DMS114 treated with DMSO at 0.1 percent for 48 hours (cell line): ENCODE measurements around the gene CYSLTR2.

Experiments
- DNase-seq: peaks from one replicate; lab custom pipeline; 2025; ENCODE audit not compliant: unreplicated experiment; lab: John Stamatoyannopoulos, UW

The CYSLTR2 gene, protein sequence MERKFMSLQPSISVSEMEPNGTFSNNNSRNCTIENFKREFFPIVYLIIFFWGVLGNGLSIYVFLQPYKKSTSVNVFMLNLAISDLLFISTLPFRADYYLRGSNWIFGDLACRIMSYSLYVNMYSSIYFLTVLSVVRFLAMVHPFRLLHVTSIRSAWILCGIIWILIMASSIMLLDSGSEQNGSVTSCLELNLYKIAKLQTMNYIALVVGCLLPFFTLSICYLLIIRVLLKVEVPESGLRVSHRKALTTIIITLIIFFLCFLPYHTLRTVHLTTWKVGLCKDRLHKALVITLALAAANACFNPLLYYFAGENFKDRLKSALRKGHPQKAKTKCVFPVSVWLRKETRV

DNA sequence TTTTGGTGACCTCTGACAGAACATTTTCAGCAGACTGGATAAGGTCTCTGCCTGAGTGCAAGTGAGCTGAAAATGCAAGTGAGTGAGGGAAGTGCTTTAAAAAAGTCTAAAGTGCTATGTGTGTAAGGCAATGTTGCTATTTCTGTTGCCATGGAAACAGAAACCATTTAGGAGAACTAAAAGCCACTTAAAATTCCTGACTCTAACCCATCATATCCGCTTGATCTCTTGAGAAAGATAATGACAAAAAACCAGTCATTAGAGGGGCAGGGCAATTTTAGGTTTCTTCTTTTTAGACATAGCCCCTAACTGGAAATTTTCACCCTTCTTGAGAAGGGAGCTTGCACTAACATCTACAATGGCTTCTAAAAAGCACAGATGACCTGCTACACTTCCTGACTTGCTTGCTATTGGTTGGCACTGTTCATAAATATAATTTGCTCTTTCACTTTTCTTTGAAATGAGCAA lies at the start of gene CYSLTR2:
CYSLTR2 (plus strand) TSS at position 458 of the 468 bp plus-strand sequence. CDS start 52,889 bp downstream, outside the sequence.
- peak; percentile 8 for DNase-seq

DNA sequence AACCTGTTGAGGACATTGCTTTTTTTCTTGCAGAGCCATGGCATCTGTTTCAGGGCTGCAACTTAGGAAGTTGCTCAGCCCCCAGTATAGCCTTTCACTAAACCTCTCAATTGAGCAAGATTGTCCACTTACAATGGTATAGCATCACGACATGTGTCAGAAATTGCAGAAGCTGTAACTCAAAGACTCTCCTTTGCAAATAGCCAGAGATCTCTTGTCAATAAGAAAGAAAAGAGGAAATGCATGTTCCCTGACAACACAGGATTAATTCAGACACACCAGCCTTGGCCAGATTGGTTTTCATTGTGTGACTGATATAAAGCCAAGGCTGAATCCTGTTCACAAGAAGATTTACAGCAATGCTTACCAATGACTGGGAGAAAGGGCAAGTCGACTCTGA lies 38.7 kb upstream of the CYSLTR2 start:
- DNase-seq, result no peak

DNA sequence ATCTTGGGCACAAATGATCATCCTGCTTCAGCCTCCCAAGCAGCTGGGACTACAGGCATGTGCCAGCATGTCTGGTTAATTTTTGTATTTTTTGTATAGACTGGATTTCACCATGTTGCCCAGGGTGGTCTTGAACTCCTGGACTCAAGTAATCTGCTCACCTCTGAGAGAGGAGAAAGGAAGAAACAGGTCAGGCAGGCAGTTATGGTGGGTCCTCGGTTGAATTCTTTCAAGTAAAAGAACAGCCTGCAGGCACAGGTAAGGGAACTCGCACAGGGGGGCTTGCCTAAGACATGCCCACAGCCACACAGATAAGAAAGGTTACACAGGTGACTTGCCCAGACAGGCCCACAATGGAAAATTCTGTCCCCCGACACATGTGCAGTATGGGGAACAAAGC lies 34.8 kb upstream of the CYSLTR2 start:
- no peak for DNase-seq

DNA sequence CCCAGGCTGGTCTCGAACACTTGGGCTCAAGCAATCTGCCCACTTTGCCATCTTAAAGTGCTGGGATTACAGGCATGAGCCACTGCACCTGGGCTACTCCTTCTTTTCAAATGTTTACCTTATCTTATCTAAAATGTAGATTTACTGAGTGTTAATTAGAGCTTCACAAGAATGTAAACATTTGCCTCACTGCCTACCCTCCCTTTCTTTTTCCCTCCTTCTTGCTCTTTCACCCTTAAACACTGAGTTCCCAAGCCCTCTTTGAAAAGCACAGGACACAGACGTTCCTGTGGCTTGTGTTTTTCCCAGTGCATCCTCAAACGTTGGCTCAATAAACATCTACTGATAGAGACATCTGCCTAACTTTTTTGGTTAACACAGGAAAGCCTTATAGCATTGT lies 32.7 kb upstream of the CYSLTR2 start:
- DNase-seq, result no peak

DNA sequence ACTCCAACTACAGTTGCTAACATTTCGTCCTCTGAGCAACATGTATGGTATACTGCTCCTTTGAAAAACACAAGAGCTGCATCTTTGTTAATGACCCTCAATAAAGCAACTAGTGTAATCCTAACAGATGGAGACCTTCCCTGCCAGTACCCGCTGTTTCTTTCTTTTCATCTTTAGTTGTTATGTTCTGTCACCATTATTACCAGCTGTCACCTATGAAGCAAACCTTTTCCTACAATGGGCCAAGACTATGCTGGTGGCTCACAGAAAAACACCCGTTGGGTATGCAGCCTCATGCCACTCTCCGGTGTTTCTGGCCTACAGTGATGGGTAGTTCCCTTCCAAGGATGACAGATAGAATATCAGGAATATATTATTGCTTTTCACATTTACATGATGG lies 29.7 kb upstream of the CYSLTR2 start:
- DNase-seq, result no peak

DNA sequence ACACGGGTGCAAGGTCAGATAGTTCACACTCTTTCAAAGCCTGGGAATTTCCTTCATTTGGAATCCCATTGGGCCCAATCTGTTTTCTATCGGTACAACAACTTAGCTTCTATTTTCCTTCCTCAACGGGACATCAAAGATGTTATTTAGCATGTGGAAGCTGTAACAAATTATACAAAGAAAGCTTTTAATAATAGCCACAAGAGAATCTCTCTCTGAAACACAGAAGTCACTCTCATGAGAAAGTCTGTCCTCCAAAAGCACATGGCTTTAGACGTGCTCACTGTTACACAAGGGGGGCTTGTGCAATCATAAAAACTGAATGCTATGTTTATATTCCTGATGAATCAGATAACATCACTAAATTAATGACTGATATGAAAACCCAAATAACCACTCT lies 28.9 kb upstream of the CYSLTR2 start:
- no peak for DNase-seq

DNA sequence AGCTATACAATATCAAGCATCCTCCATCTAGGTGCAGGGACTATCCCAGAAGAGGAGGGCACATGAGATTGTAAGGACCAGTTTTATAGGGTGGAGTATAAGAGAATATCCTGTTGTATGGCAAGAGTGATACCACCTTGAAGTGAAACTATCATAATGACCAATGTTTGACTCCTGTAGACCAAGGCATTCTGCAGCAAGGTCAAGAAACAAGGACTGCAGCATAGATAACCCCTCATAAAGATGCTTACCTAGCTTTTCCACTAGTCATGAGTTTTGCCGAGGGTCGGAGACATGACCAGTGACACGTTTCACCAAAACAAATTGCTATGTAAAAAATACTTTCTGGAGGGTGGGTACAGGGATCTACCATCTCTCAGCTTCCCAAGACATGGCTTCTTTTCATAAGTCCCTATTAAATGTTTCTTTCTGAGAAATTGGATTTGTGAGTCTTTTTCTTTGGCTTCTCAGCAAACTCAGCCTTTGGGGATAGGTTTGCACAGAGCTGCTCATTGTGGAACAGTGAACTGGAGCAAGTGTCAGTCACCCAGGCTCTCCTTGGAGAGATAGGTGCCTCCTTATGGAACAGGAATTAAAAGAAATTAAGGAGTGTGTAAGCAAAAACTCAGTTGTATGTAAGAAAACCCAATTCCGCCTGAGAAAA lies 28.2 kb upstream of the CYSLTR2 start:
- DNase-seq, result no peak

DNA sequence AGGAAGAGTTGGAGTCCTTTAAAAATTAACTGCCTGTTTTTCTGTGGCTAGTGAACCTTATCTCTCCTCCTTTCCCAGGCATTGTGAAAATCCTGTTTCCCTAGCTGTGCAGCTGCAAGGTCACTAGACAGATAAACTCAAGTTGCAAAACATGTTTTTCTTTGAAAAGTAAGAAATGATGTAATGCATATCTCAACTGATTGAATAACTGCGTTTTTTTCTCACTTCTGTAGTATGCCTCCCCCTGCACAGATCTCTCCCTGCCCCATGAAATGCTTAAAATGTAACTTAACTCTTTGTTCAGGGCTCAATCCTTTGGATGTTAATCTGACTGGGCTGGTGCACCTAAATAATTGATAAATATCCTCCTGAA lies 27.7 kb upstream of the CYSLTR2 start:
- no peak for DNase-seq

DNA sequence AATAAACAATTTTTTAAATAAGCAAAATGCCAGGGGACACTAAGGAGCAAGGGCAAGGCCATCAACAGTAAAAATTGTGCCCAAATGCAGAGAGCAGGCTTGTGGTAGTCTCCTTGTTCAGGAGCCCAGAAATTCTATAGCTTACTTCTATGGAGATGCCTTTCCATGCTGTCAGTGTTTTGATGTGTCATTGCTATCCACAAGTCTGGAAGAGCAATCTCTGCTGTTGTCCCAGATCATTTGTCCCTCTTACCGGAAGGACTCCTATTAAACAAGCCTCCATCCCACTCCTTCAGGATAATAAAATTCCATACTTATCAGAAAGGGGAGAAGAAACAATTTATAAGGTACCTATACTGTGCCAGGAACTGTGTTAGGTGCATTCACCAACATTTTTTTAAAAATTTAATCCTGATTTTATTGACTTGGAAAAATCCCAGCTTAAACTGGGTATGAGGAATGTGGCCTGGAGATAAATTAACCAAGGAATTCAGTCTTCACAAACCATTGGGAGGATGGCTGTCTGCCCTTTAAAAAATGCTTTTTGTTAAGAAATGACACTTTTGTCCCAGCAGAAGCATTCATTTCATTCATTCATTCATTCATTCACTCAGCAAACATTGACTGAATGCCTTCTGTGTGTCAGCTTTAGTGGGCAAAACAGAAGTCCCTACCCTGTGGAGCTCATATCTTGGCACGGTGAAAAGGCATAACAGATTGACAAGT lies 26.8 kb upstream of the CYSLTR2 start:
- DNase-seq, result no peak

DNA sequence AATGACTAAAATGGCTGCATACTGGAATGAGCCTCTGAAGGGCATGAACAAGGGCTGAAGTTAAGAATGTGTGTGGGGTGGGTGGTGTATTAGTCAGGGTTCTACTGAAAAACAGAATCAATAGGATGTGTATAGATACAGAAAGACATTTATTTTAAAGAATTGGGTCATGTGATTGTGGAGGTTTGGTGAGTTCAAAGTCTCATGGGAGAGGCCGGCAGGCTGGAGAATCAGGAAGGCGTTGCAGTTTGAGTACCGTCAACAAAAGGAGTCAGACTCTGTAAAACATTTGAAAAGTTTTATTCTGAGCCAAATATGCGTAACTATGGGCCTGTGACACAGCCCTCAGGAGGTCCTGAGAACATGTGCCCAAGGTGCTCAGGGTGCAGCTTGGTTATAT lies 24.5 kb upstream of the CYSLTR2 start:
- DNase-seq, result no peak

DNA sequence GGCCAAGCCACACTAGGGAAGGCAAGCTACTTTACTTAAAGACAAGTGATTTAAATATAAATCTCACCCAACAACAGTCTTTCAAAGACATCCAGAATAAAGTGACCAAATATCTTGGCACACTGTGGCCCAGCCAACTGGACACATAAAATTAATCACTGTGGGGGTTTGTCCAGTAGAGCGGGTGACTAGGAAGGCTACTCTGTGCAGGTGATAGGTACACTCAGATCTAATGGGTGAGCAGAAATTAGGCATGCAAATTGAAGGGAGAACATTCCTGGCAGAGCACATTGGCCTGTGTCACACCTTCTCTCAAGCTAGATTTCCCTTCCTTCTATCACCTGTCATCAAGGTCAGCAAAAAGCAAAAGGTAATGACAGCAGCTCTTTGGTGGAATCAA lies 23.4 kb upstream of the CYSLTR2 start:
- DNase-seq, result no peak

DNA sequence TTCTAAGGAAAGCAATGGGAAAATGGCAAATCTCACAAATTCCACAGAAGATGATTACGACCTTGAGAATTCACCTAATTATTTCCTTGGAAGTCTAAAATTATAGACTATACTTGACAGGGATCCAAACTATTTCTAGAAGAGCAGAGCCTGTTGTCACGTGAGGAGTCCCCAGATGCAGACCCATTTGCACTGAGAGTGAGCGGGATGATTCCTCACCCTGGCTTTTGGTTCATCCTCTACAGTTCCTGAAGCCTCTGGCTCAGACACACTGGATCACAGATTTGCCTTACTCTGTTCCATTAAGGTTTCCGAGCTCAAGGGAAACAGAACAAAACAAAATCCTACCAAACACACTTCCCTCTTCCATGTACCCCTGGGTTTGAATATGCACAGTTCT lies 23.0 kb upstream of the CYSLTR2 start:
- DNase-seq, result no peak

DNA sequence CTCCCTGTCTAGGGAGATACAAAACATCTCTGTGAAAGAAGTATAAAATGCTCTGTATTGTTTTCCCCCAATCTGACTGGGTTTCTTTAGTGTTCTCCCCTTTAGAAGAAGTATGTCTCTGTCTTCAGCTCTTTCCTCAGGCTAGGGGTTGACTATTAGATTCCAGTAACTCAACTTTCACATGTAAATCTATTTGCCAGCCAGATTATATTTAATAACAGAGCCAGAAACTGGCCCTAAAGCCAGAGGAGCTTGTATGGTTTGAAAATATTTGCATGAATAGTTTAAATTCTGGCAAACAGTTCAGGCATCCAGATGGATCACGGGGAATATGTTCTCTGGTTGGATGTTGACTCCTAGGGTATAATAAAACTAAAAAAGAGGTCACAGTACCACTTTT lies 22.3 kb upstream of the CYSLTR2 start:
- DNase-seq, result no peak

DNA sequence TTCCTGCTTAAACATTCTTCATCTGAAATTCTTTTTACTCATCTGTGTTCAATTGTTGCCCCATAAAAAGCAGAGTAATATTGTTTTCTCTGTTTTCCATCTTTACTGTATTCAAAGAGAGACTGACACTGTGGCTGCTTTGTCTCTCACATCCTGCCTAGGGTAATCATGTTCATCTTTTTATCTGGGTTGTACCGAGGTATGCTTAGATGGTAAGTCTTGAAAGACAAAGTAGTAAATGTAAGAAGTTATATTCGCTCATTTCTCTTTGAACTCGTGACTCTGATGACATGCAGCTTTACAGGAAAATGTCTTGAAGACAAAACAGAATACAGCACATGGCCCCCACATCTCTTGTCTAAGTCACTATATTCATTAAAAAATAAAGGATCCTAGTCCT lies 20.0 kb upstream of the CYSLTR2 start:
- DNase-seq, result no peak

DNA sequence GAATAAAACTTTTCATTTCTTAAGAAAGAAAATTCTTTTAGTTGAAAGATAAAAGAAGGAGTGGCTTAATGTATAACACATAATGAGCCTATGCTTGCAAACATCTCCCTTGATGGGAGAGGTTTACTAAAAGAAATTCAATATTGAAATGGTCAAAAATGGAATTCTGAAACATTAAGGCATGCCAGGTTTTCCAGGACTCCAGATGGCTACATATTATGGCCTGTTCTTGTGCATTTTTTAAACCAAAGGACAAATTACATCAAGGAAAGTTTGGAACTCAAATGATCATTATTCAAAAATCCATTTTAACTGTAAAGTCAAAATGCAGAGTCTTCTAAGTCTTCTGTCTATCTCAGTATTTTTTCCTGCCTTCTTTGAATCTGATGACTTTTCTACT lies 19.1 kb upstream of the CYSLTR2 start:
- no peak for DNase-seq

DNA sequence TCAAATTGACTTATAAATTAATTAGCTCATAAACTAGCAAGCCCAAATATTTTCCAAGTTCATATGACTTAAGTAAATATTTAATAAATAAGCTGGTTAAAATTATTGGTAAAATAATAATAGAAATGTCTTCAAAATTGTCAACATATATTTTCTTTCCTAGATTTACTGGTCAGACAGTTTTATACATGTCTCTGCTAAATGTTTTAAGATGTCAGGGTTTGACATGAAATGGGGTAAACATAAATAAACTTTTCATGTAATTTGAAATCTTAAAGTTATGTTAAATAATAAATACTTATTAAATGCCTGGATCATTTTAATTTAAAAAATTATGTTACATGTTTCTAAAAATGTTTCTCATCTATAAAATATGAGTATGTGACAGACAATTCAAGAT lies 18.3 kb upstream of the CYSLTR2 start:
- DNase-seq, result no peak

DNA sequence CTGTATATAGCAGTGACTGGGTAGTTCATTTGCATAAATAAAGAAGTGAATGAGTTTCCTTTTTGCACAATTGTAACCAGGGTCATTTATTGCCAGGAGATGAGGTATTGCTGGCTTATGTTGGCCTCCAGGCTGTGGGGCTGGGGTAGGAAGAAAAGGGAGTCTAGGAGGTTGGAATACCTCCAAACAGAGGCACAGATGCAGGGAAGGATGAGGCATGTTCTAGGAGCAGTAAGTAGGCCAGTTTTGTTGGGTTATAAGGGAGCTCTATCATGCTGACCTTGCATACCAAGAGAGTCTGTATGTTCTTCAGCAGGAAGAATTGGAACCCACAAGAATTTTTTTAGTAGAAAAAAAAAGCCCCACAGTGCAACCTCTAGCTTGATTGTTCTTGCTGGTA lies 17.2 kb upstream of the CYSLTR2 start:
- no peak for DNase-seq

DNA sequence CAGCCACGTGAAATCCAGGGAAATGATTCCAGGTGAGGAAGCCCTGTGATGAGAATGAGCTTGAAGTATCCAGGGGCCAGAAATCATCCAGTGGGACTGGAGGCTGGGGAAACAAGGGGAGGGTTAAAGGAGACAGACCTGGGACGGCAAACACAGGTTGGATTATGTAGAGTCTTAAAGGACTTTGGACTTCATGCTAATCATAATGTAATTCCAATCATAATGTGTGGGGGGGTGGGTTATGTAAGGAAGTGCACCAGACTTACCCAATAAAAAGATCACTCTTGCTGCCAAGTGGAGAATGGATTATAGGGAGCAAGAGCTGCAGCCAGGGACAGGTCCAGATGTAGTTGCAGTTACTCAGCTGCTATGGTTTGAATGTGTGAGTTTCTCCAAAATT lies 16.1 kb upstream of the CYSLTR2 start:
- no peak for DNase-seq

DNA sequence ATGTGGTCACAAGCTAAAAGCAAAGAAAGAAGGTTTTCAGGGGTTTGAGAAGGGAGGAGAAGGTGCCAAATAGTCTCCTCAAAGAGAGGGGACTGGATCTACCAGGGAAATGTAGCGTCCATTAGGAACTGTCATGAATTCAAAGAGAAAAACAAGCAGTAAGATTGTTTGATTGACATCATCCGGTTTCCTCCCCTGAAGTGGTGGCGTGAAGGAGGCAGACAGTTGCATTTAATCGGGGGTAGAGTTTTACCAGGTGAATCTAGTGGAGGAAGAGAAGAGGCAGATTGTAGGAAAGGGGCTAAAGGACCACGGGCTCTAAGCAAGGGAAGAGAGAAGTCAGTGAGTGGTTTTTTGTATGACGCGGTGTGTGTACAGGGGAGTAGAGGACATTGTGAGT lies 13.0 kb upstream of the CYSLTR2 start:
- DNase-seq, result no peak

DNA sequence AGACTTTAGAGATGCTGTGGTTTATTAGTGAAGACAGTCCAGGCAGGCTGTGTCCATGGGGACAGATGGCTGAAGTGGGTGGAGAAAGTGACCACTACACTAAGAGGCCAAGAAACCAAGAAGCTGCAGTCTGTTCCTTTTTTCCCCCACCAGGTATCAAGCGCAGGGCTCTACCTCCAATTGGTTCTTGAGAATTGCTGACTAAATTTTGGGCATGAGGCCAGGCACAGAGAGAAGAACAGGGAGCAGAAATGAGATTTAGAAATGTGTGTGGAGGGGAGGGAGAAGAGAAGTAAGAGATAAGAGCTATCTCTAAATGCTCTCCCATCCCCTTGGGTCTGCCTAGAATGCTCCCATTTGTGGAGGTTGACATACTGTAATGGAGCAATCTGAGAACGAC lies 12.3 kb upstream of the CYSLTR2 start:
- no peak for DNase-seq

DNA sequence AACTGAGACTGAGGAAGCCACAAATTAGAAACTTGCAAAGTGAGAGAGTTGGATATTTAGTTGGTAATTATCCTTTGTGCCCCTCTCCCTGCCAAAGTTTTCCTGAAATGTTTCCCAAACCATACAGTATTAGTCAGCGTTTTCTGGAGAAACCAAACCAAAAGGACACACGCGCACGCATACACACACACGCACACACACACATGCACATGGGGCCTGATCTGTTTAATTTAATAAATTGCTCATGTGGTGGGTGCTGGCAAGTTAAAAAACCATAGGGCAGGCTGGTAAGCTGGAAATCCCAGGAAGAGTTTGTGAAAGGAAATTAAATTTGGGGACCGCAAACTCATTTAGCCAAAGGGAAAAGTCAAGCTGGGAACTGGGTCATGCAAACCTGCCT lies 11.7 kb upstream of the CYSLTR2 start:
- DNase-seq, result no peak

DNA sequence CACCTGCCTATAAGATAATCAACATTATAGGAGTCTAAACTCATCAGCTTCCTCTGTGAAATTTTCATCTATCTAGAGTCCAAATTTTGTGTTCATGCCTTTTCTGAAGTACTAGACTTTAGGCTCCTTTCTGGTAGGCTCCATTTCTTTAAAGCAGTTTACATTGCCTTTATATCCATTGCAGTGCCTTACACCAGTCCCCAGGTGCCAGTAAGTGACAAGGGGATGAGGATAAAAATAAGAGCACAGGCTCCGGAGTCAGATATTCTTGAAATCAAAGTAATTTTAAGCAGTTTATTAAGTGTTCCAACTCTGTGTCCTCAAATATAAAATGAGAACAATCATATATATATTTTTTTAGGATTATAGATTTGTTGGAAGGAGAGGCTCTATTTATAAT lies 10.6 kb upstream of the CYSLTR2 start:
- no peak for DNase-seq
